H9 (cell line): ENCODE measurements around the gene GPRASP2. TPM values are rescaled to one million over a fixed set of nuclear protein-coding genes. Genes with fewer than 3 reads are reported as not detected.

Experiments used
- DNase-seq: peaks from one replicate; pipeline ENCODE4 v3.0.0-alpha.2; 2017
- H2AFZ ChIP-seq: one replicate; pipeline ENCODE4 v1.6.1; 2013; ENCODE audit warnings: mild to moderate bottlenecking, low read length, control low read depth, moderate library complexity
- H2AK5ac ChIP-seq: 2 replicates; pipeline ENCODE4 v1.6.1; 2013; ENCODE audit warnings: low read length, control low read depth, mixed read lengths; ENCODE audit not compliant: insufficient read length
- H2BK120ac ChIP-seq: one replicate; pipeline ENCODE4 v1.6.1; 2013; ENCODE audit warnings: low read depth, mild to moderate bottlenecking, low read length, control low read depth, inconsistent platforms; ENCODE audit not compliant: poor library complexity, severe bottlenecking
- H2BK12ac ChIP-seq: 2 replicates; pipeline ENCODE4 v1.6.1; 2013; ENCODE audit warnings: low read length, control low read depth, mixed read lengths, low read depth; ENCODE audit not compliant: insufficient read length
- H2BK15ac ChIP-seq: 2 replicates; pipeline ENCODE4 v1.6.1; 2013; ENCODE audit warnings: low read depth, low read length, control low read depth
- H2BK20ac ChIP-seq: one replicate; pipeline ENCODE4 v1.6.1; 2013; ENCODE audit warnings: low read depth, mild to moderate bottlenecking, low read length, control low read depth, inconsistent platforms; ENCODE audit not compliant: poor library complexity, severe bottlenecking
- H2BK5ac ChIP-seq: 2 replicates; pipeline ENCODE4 v1.6.1; 2013; ENCODE audit warnings: low read length, control low read depth, mixed read lengths; ENCODE audit not compliant: insufficient read length
- H3K14ac ChIP-seq: 2 replicates; pipeline ENCODE4 v1.6.1; 2013; ENCODE audit warnings: low read length, control low read depth; ENCODE audit not compliant: insufficient read depth
- H3K18ac ChIP-seq: 2 replicates; pipeline ENCODE4 v1.6.1; 2013; ENCODE audit warnings: low read depth, mild to moderate bottlenecking, mixed read lengths, low read length, control low read depth; ENCODE audit not compliant: insufficient read length
- H3K23ac ChIP-seq: 2 replicates; pipeline ENCODE4 v1.6.1; 2013; ENCODE audit warnings: low read length, control low read depth, mixed read lengths, low read depth; ENCODE audit not compliant: insufficient read length
- H3K23me2 ChIP-seq: 2 replicates; pipeline ENCODE4 v1.6.1; 2013; ENCODE audit warnings: low read depth, mild to moderate bottlenecking, mixed read lengths, low read length, control low read depth; ENCODE audit not compliant: insufficient read length, poor library complexity, severe bottlenecking
- H3K27ac ChIP-seq: 2 replicates; pipeline ENCODE4 v1.5.1; 2013; ENCODE audit warnings: low read length, control low read depth, mixed read lengths, low read depth; ENCODE audit not compliant: insufficient read length
- H3K27me3 ChIP-seq: 2 replicates; pipeline ENCODE4 v1.6.1; 2013; ENCODE audit warnings: low read length, control low read depth, inconsistent platforms; ENCODE audit not compliant: insufficient read depth
- H3K4ac ChIP-seq: 2 replicates; pipeline ENCODE4 v1.6.1; 2013; ENCODE audit warnings: low read depth, mild to moderate bottlenecking, control low read depth, inconsistent platforms, low read length, moderate library complexity
- H3K4me1 ChIP-seq: 2 replicates; pipeline ENCODE4 v1.6.1; 2013; ENCODE audit warnings: low read length, control low read depth, inconsistent platforms; ENCODE audit not compliant: insufficient read depth
- H3K4me2 ChIP-seq: 2 replicates; pipeline ENCODE4 v1.6.1; 2013; ENCODE audit warnings: low read length, control low read depth, mixed read lengths; ENCODE audit not compliant: insufficient read length, insufficient read depth
- H3K56ac ChIP-seq: 2 replicates; pipeline ENCODE4 v1.6.1; 2013; ENCODE audit warnings: low read depth, mild to moderate bottlenecking, mixed read lengths, low read length, control low read depth; ENCODE audit not compliant: insufficient read length
- H3K79me1 ChIP-seq: 2 replicates; pipeline ENCODE4 v1.6.1; 2013; ENCODE audit warnings: low read depth, mild to moderate bottlenecking, moderate library complexity, low read length, control low read depth, inconsistent platforms; ENCODE audit not compliant: insufficient read depth, poor library complexity, severe bottlenecking
- H3K79me2 ChIP-seq: 2 replicates; pipeline ENCODE4 v1.6.1; 2013; ENCODE audit warnings: low read length, control low read depth, inconsistent platforms; ENCODE audit not compliant: insufficient read depth
- H3K9ac ChIP-seq: 2 replicates; pipeline ENCODE4 v1.6.1; 2013; ENCODE audit warnings: low read length, control low read depth, mixed read lengths; ENCODE audit not compliant: insufficient read length; ENCODE audit errors: extremely low read depth
- H3K9me3 ChIP-seq: one replicate; pipeline ENCODE4 v1.6.1; 2013; ENCODE audit warnings: low read depth, low read length, inconsistent platforms; ENCODE audit not compliant: control insufficient read depth
- H3T11ph ChIP-seq: one replicate; pipeline ENCODE4 v1.6.1; 2013; ENCODE audit warnings: mild to moderate bottlenecking, low read length, control low read depth, inconsistent platforms
- H4K20me1 ChIP-seq: one replicate; pipeline ENCODE4 v1.6.1; 2013; ENCODE audit not compliant: control insufficient read depth, insufficient read length, insufficient read depth
- H4K5ac ChIP-seq: 2 replicates; pipeline ENCODE4 v1.6.1; 2013; ENCODE audit warnings: low read depth, mild to moderate bottlenecking, mixed read lengths, low read length, control low read depth; ENCODE audit not compliant: insufficient read length
- H4K8ac ChIP-seq: replicated peaks from 2 replicates; pipeline ENCODE4 v1.6.1; 2013; ENCODE audit warnings: low read length, control low read depth, mixed read lengths, low read depth; ENCODE audit not compliant: insufficient read length
- H4K91ac ChIP-seq: 2 replicates; pipeline ENCODE4 v1.6.1; 2013; ENCODE audit warnings: low read depth, mild to moderate bottlenecking, moderate library complexity, mixed read lengths, low read length, control low read depth; ENCODE audit not compliant: insufficient read length
- H3K27ac Mint-ChIP-seq, 3 experiments: 2 replicates in 2 of 3; 3 replicates in 1 of 3; pipeline ENCODE4 v1.8.0; 2020 to 2021; ENCODE audit warnings: mixed read lengths in 3 of 3, mild to moderate bottlenecking in 1 of 3, moderate library complexity in 1 of 3
- H3K27me3 Mint-ChIP-seq: 2 replicates; pipeline ENCODE4 v1.8.0; 2021; ENCODE audit warnings: low read depth, mild to moderate bottlenecking, moderate library complexity, mixed read lengths
- H3K36me3 Mint-ChIP-seq, 3 experiments: 2 replicates in 2 of 3; 3 replicates in 1 of 3; pipeline ENCODE4 v1.8.0; 2020 to 2021; ENCODE audit warnings: low read depth in 3 of 3, mixed read lengths in 3 of 3; ENCODE audit not compliant: insufficient read depth in 1 of 3
- H3K4me1 Mint-ChIP-seq, 2 experiments: 2 replicates each; pipeline ENCODE4 v1.8.0; 2020; ENCODE audit warnings: mixed read lengths in 2 of 2
- H3K4me3 Mint-ChIP-seq, 2 experiments: 2 replicates in 1 of 2; 3 replicates in 1 of 2; pipeline ENCODE4 v1.8.0; 2020 to 2021; ENCODE audit warnings: mild to moderate bottlenecking in 2 of 2, mixed read lengths in 2 of 2, moderate library complexity in 1 of 2
- H3K9me3 Mint-ChIP-seq, 2 experiments: 2 replicates in 1 of 2; 3 replicates in 1 of 2; pipeline ENCODE4 v1.8.0; 2020; ENCODE audit warnings: mild to moderate bottlenecking in 2 of 2, mixed read lengths in 2 of 2, moderate library complexity in 1 of 2
- CTCF ChIP-seq: fragments of 200-600 bp; sonication (generic); conservative IDR thresholded peaks from 3 replicates; pipeline ENCODE4 v1.8.0; 2021; ENCODE audit warnings: antibody characterized with exemption, mild to moderate bottlenecking
- WGBS: extraction: QIAGEN DNeasy Blood & Tissue Kit; methylation state at CpG from one replicate; pipeline ENCODE4 v1.1.7; 2013; ENCODE audit warnings: missing lambda C conversion rate, low lambda C conversion rate, mixed read lengths; ENCODE audit not compliant: insufficient read length; ENCODE audit errors: extremely low coverage; 5-methylcytosine and 5-hydroxymethylcytosine counted together
- total RNA-seq: library from RNA; stranded (reverse); gene quantifications from 2 replicates; pipeline ENCODE4 v1.2.1, GENCODE V29; 2021

GPRASP2 gene
- total RNA-seq, 1 experiment from 2014 or later = 14.2 TPM

DNA sequence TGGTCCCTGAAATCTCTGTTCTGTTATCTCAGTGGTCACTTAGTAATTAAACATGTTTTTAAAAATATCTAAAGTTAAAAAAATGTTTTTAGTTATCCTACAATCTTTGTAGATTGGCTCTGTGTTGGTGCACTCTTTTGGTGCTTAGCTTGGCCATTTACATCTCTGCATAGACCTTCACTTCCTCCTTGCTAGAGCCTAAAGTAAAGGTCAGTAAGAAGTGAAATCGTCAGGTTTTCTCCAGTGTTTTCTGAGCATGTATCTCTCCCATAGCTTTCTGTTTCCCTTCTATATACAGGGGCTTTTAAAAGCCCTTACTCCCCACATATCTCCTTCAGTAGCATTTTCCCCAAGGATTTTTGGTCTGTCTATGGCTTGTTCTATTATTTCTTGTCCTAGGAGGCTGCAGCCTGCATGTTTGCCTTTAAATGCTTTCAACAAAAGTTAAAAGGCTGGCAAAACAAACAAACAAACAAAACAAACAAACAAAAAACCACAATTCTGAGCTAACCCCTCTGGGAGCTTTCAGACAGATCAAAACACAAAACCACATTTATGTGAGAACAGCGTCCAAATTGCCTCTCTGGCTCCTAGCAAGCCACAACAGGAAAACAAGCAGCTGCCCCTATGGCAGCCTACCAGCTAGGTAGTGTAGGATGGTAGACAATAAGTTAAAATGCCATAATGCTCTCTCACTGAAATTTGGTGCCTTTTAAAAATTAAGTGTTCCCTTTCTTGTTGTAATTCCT is 27.3 kb upstream of the GPRASP2 start:
- no CpG with 5 or more reads among the region's 2 CpGs for WGBS
- Histone ChIP-seq H3K4me2 (no peak overlapping the region), H4K20me1 (no peaks in the 10 kb centered on the region), H3K27ac (no peak overlapping the region), H4K8ac (no peak overlapping the region), H2BK20ac (no peak overlapping the region), H3K14ac (no peak overlapping the region), H4K91ac (no peak overlapping the region), H3K9me3 (peaks cover 12% of the 10 kb centered on the region), H2BK15ac (no peak overlapping the region), H3K79me1 (no peaks in the 10 kb centered on the region), H3K23me2 (no peaks in the 10 kb centered on the region), H2BK120ac (no peak overlapping the region), H3K4ac (no peak overlapping the region), H3T11ph (no peak overlapping the region), H3K4me1 (no peaks in the 10 kb centered on the region), H2AFZ (no peak overlapping the region), H4K5ac (no peak overlapping the region), H3K9ac (no peak overlapping the region), H3K23ac (no peak overlapping the region), H2AK5ac (no peak overlapping the region), H3K27me3 (no peaks in the 10 kb centered on the region), H3K79me2 (no peaks in the 10 kb centered on the region), H2BK12ac (no peak overlapping the region), H3K56ac (no peak overlapping the region), H3K18ac (no peak overlapping the region), H2BK5ac (no peak overlapping the region)
- Mint-ChIP-seq H3K4me3 (no peak overlapping the region), H3K9me3 (peaks cover 66 to 71% of the 10 kb centered on the region in 2 experiments), H3K4me1 (peaks cover 0 to 3% of the 10 kb centered on the region in 2 experiments; a peak in 1 of 4 replicates), H3K36me3 (peaks cover 4 to 16% (median 6%) of the 10 kb centered on the region in 3 experiments; a peak in 6 of 7 replicates), H3K27me3 (no peaks in the 10 kb centered on the region; the same call in 1 of the 2 replicates), H3K27ac (no peak overlapping the region)
- no peak for TF ChIP-seq CTCF
- no peak for DNase-seq
